HL-60 (cell line): ENCODE data around the gene KRTAP10-7.

Source experiments
- CTCF ChIP-seq: IDR thresholded peaks from one replicate; pipeline ENCODE4 v1.5.1; 2011; ENCODE audit warnings: low read length, control low read depth, inconsistent platforms; ENCODE audit not compliant: insufficient read depth
- REST ChIP-seq: IDR thresholded peaks from 2 replicates; pipeline ENCODE4 v1.6.1; 2012; ENCODE audit warnings: low read depth; ENCODE audit not compliant: insufficient replicate concordance

- TF ChIP-seq CTCF, result no peak
- no peak for TF ChIP-seq REST
These were observed 36.3 kb upstream of the KRTAP10-7 start for GRCh38 chr21:44564099-44564498.
